SIG-M5 (cell line): Measurements from ENCODE around the gene NACA2.
"Not testable (repeated sequence)": the region's sequence is repeated elsewhere in the genome, so short reads cannot be mapped to it uniquely, and the experiment has no call there.

Experiments used
- DNase-seq: peaks from one replicate; lab custom pipeline; 2025; lab: John Stamatoyannopoulos, UW

The NACA2 gene

GRCh38 chr17:61599608-61600007 is 8.6 kb upstream of the NACA2 start:
- no peak for DNase-seq

- DNase-seq, result no peak
These were observed 7.0 kb upstream of the NACA2 start for GRCh38 chr17:61598014-61598413.

GRCh38 chr17:61597607-61598006 is 6.6 kb upstream of the NACA2 start:
- no peak for DNase-seq

GRCh38 chr17:61595418-61596186 is 4.6 kb upstream of the NACA2 start:
- DNase-seq, result no peak

- no peak for DNase-seq
These were observed 3.3 kb upstream of the NACA2 start for GRCh38 chr17:61594294-61594825.

- DNase-seq, result no peak
These were observed 2.4 kb upstream of the NACA2 start for GRCh38 chr17:61593426-61593825.

GRCh38 chr17:61591930-61592329 is 911 bp upstream of the NACA2 start:
- DNase-seq, result no peak

- DNase-seq, result no peak
These were observed 1.0 kb downstream of the NACA2 start for GRCh38 chr17:61589990-61590389.

GRCh38 chr17:61587807-61588660 is 3.0 kb downstream of the NACA2 start:
- no peak for DNase-seq

- no peak for DNase-seq
These were observed 3.8 kb downstream of the NACA2 start for GRCh38 chr17:61587242-61587641.

GRCh38 chr17:61586622-61587021 is 4.4 kb downstream of the NACA2 start:
- not testable (repeated sequence) for DNase-seq

- DNase-seq, result no peak
These were observed 4.9 kb downstream of the NACA2 start for GRCh38 chr17:61586031-61586566.

GRCh38 chr17:61584866-61585265 is 6.2 kb downstream of the NACA2 start:
- no peak for DNase-seq

- DNase-seq, result no peak
These were observed 6.8 kb downstream of the NACA2 start for GRCh38 chr17:61584266-61584665.

- no peak for DNase-seq
These were observed 7.3 kb downstream of the NACA2 start for GRCh38 chr17:61583660-61584264.

- no peak for DNase-seq
These were observed 7.8 kb downstream of the NACA2 start for GRCh38 chr17:61583242-61583641.

GRCh38 chr17:61582593-61582992 is 8.4 kb downstream of the NACA2 start:
- no peak for DNase-seq

- no peak for DNase-seq
These were observed 9.2 kb downstream of the NACA2 start for GRCh38 chr17:61581611-61582349.

- no peak for DNase-seq
These were observed 10.5 kb downstream of the NACA2 start for GRCh38 chr17:61580502-61580901.

GRCh38 chr17:61579961-61580360 is 11.1 kb downstream of the NACA2 start:
- DNase-seq, result no peak

GRCh38 chr17:61579347-61579746 is 11.7 kb downstream of the NACA2 start:
- DNase-seq, result no peak

GRCh38 chr17:61578645-61579044 is 12.4 kb downstream of the NACA2 start:
- no peak for DNase-seq
